ENCODE data around the gene CES3.
"Not testable (repeated sequence)": the region's sequence is repeated elsewhere in the genome, so short reads cannot be mapped to it uniquely, and the experiment has no call there.

- not testable (repeated sequence) for TF ChIP-seq GATA2 (IDR thresholded peaks at IDR 0.05; ENCODE audit: insufficient read depth, insufficient read length, low read depth, low read length); CTCF (IDR thresholded peaks at IDR 0.05; ENCODE audit: extremely low read depth in 1 of 2, insufficient read depth in 1 of 2, low read depth in 1 of 2, low read length in 2 of 2); POLR2A (IDR thresholded peaks at IDR 0.05; ENCODE audit: low read depth, low read length); MYC (IDR thresholded peaks at IDR 0.05; ENCODE audit: low read depth, low read length); POLR2AphosphoS5 (IDR thresholded peaks at IDR 0.05; ENCODE audit: insufficient read depth, low read depth, low read length); EZH2 (IDR thresholded peaks at IDR 0.05; ENCODE audit: borderline replicate concordance, low read depth, low read length, severe bottlenecking)
Measured at GRCh38 chr16:66955363-66956153, 5.5 kb upstream of the CES3 start.

Data from endothelial cell of umbilical vein (primary cell).